Lower leg skin (tissue), 4 donors: Measurements from ENCODE around the gene SLFNL1. TPM values are rescaled to one million over a fixed set of nuclear protein-coding genes. Genes with fewer than 3 reads are reported as not detected.

ENCODE experiments used
- DNase-seq, 2 donors: peaks; one replicate each; pipeline ENCODE4 v3.0.0-alpha.2; 2019; ENCODE audit warnings: low spot score in 2 of 2
- H3K4me3 ChIP-seq: fragments of 200-600 bp; sonication (generic); 2 replicates; pipeline ENCODE4 v1.5.1; 2017; ENCODE audit warnings: mild to moderate bottlenecking, low read depth; ENCODE audit not compliant: poor library complexity, severe bottlenecking
- CTCF ChIP-seq, 3 donors: fragments of 450-650 bp; IDR thresholded peaks; one replicate each; pipeline ENCODE4 v1.5.1; 2016; ENCODE audit warnings: antibody characterized with exemption in 3 of 3, mild to moderate bottlenecking in 3 of 3, moderate library complexity in 2 of 3
- POLR2A ChIP-seq, 2 donors: fragments of 450-650 bp; IDR thresholded peaks; one replicate each; pipeline ENCODE4 v1.6.1; 2016 to 2017; ENCODE audit warnings: antibody characterized with exemption in 2 of 2, mild to moderate bottlenecking in 1 of 2, moderate library complexity in 1 of 2
- WGBS, 2 donors: methylation state at CpG; one replicate each; pipeline ENCODE4 v1.1.5; 2018; 5-methylcytosine and 5-hydroxymethylcytosine counted together
- intact Hi-C: fragments of 100-400 bp; cut with DNase I; formaldehyde crosslinking; loops from one replicate; pipeline ENCODE4 v1.15.0; 2023; ENCODE audit warnings: low total_unique reads
- total RNA-seq, 4 donors: library from RNA; depleted of rRNA; stranded (reverse); fragments of >200 nt; gene quantifications; one replicate each; pipeline ENCODE4 v1.1.0, GENCODE V29; 2016

SLFNL1 gene
- total RNA-seq, 4 donors from 2014 or later = 0.26 TPM; not detected in 3

- H3K4me3 ChIP-seq = no peak overlapping the region
- 88 to 95% methylated on average over 3 of the region's 3 CpGs for WGBS, 2 donors
- TF ChIP-seq CTCF (IDR thresholded peaks at IDR 0.05) = no peak
- TF ChIP-seq POLR2A (IDR thresholded peaks at IDR 0.05) = no peak
- intact Hi-C loops = no loop called here
- no peak for DNase-seq
Observed at GRCh38 chr1:41033272-41033671, 11.7 kb upstream of the SLFNL1 start.

GRCh38 chr1:41032147-41032546, 10.6 kb upstream of the SLFNL1 start:
- TF ChIP-seq CTCF (IDR thresholded peaks at IDR 0.05) = no peak
- TF ChIP-seq POLR2A (IDR thresholded peaks at IDR 0.05) = no peak
- intact Hi-C loops = no loop called here
- no peak overlapping the region for H3K4me3 ChIP-seq
- no peak for DNase-seq
- WGBS, 2 donors = 63 to 95% methylated on average over 2 of the region's 2 CpGs

GRCh38 chr1:41030872-41031616, 9.5 kb upstream of the SLFNL1 start:
- WGBS, 2 donors = 94 to 96% methylated on average over 8 of the region's 8 CpGs
- TF ChIP-seq POLR2A (IDR thresholded peaks at IDR 0.05) (no peak), CTCF (IDR thresholded peaks at IDR 0.05) (no peak)
- H3K4me3 ChIP-seq = no peak overlapping the region
- DNase-seq = peak in 1 of 2 donors; percentile 58
- intact Hi-C loops = no loop called here

GRCh38 chr1:41028034-41028642, 6.6 kb upstream of the SLFNL1 start:
- no peak overlapping the region for H3K4me3 ChIP-seq
- WGBS, 2 donors = 96 to 97% methylated on average over 7 to 10 of the region's 10 CpGs
- no peak for TF ChIP-seq POLR2A (IDR thresholded peaks at IDR 0.05)
- no peak for TF ChIP-seq CTCF (IDR thresholded peaks at IDR 0.05)
- peak in 1 of 2 donors; percentile 77 for DNase-seq
- intact Hi-C loops = no loop called here

GRCh38 chr1:41025979-41026819, 4.7 kb upstream of the SLFNL1 start:
- WGBS, 2 donors = 93 to 97% methylated on average over 4 of the region's 4 CpGs
- H3K4me3 ChIP-seq = no peak overlapping the region

More at GRCh38 chr1:41025979-41026819, 4.7 kb upstream of the SLFNL1 start:
- TF ChIP-seq POLR2A (IDR thresholded peaks at IDR 0.05) (no peak), CTCF (IDR thresholded peaks at IDR 0.05) (no peak)
- intact Hi-C loops = no loop called here
- peak in 1 of 2 donors; percentile 66 for DNase-seq
